Heart right ventricle (tissue), 16 donors: Measurements from ENCODE around the gene FBLN2. TPM values are rescaled to one million over a fixed set of nuclear protein-coding genes. Genes with fewer than 3 reads are reported as not detected.

Source experiments
- ATAC-seq, 8 donors: fragments of 200-7000 bp; cut with Tn5 transposase; one replicate each; pipeline ENCODE4 v1.9.1; 2020; ENCODE audit warnings: mild to moderate bottlenecking in 8 of 8, moderate library complexity in 8 of 8, moderate number of reproducible peaks in 1 of 8
- DNase-seq, 2 donors: peaks; one replicate each; pipeline ENCODE4 v3.0.0-alpha.2; 2020
- H3K27ac ChIP-seq, 10 donors: fragments of 200-600 bp; sonication (generic) in 2 of 10; one replicate each; pipeline versions ENCODE4 v1.5.0 to v1.8.0; 2020 to 2022; ENCODE audit warnings: mild to moderate bottlenecking in 3 of 10
- H3K27me3 ChIP-seq, 7 donors: fragments of 200-600 bp; one replicate each; pipeline ENCODE4 v1.8.0; 2021 to 2022; ENCODE audit warnings: mild to moderate bottlenecking in 2 of 7
- H3K36me3 ChIP-seq, 9 donors: fragments of 200-600 bp; sonication (generic) in 1 of 9; one replicate each; pipeline versions ENCODE4 v1.5.0 to v1.8.0; 2020 to 2022; ENCODE audit warnings: mild to moderate bottlenecking in 2 of 9
- H3K4me1 ChIP-seq, 9 donors: fragments of 200-600 bp; sonication (generic) in 1 of 9; one replicate each; pipeline versions ENCODE4 v1.5.0 to v1.8.0; 2020 to 2022; ENCODE audit warnings: mild to moderate bottlenecking in 4 of 9
- H3K4me3 ChIP-seq, 10 donors: fragments of 200-600 bp; sonication (generic) in 2 of 10; one replicate each; pipeline versions ENCODE4 v1.5.0 to v1.8.0; 2020 to 2022; ENCODE audit warnings: mild to moderate bottlenecking in 7 of 10, moderate library complexity in 2 of 10
- H3K9me3 ChIP-seq, 11 donors: fragments of 200-600 bp in 10 of 11; sonication (generic) in 2 of 11; one replicate each; pipeline versions ENCODE4 v1.5.0 to v1.8.0; 2013 to 2022; ENCODE audit warnings: mild to moderate bottlenecking in 2 of 11, control low read depth in 1 of 11, moderate library complexity in 1 of 11
- WGBS, 2 donors: extraction: QIAGEN DNeasy Blood & Tissue Kit; methylation state at CpG; one replicate each; pipeline ENCODE4 v1.1.7; 2013; ENCODE audit warnings: inconsistent platforms in 1 of 2; 5-methylcytosine and 5-hydroxymethylcytosine counted together
- intact Hi-C, 10 donors: fragments of 100-400 bp; cut with DNase I; formaldehyde crosslinking; loops; one replicate each; pipeline versions ENCODE4 v1.11.1 to v1.14.2; 2022
- polyA plus RNA-seq, 2 donors: library from polyadenylated mRNA; stranded (reverse); fragments of 200-250 nt; gene quantifications; one replicate each; pipeline ENCODE4 v1.2.3, GENCODE V29; 2013
- total RNA-seq, 10 donors: library from RNA; stranded (reverse); fragmentation: NEBNext Ultra II Directional in 3 of 10; extraction: Animal tissue kit (Norgen Biotek cat#: 25700) in 3 of 10; gene quantifications; one replicate each; pipeline versions ENCODE4 v1.2.1 to v1.2.4, GENCODE V29; 2021 to 2023
- TF ChIP-seq, protein P1 (sequence below), 9 donors: fragments of 200-600 bp; sonication (generic) in 2 of 9; IDR thresholded peaks; one replicate each; pipeline versions ENCODE4 v1.5.0 to v1.8.0; 2021 to 2022; ENCODE audit warnings: antibody characterized with exemption in 9 of 9, mild to moderate bottlenecking in 5 of 9, moderate library complexity in 1 of 9
- donor health status: Arrhythmogenic right ventricular cardiomyopathy.
- donor health status: ischemic (EF 13 %, LVEDD 7.1; RV severe dilation, severe dysfunction).
- donor health status: healthy with polysubstance abuse.
- donor health status: DM: no; HTN: yes; CAD: no.
- donor health status: DM: no; HTN: no; CAD: no.
- donor health status: ischemic (EF 25% LVEDD 6.9; RV normal size, moderate dysfunction).
- donor health status: ischemic (EF 25% LVEDD 5.7; RV mildly dilated, moderate dysfunction).
- donor health status: healthy.
- donor health status: DM: yes; HTN: yes; CAD: no.
- donor health status: Ischemic cardiomyopathy.
- donor health status: ischemic (EF 35%, LVEDD 5.7; RV mildly dilated, moderate dysfunction).
- donor health status: nonischemic (EF 11% LVEDD 7.7; RV severe dilation, severe dysfunction).
- donor health status: DM: yes; HTN: yes; CAD: no.
- donor health status: PGD.
- donor health status: ischemic (EF 29% LVEDD 5.4; RV normal size, mild dysfunction).
- donor health status: nonischemic (EF 23%, LVEDD 6.1; RV moderate dilation, normal function).

Gene FBLN2
- total and polyA plus RNA-seq, 12 donors, result 20.7 to 78.9 (median 47.0) TPM

DNA sequence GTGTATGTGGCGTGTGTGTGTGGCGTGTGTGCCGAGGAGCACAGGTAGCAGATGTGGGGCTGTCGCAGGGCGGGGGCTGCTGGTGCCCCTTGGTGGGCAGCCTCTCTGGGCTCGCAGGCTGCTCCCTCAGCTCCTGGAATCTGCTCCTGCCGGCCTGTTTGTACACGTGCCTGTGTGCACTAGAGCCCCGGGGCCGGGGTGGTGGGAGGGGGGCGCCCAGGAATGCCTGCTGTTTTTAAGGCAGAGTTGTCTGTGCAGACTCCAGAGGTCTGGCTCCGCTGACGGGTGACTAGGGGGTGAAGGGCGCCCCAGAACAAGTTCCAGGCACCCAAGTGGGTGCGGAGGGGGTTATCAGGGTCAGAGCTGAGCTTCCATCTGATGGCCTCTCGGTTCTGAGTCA, 112.2 kb downstream of the FBLN2 start:
- TF ChIP-seq, protein P1, sequence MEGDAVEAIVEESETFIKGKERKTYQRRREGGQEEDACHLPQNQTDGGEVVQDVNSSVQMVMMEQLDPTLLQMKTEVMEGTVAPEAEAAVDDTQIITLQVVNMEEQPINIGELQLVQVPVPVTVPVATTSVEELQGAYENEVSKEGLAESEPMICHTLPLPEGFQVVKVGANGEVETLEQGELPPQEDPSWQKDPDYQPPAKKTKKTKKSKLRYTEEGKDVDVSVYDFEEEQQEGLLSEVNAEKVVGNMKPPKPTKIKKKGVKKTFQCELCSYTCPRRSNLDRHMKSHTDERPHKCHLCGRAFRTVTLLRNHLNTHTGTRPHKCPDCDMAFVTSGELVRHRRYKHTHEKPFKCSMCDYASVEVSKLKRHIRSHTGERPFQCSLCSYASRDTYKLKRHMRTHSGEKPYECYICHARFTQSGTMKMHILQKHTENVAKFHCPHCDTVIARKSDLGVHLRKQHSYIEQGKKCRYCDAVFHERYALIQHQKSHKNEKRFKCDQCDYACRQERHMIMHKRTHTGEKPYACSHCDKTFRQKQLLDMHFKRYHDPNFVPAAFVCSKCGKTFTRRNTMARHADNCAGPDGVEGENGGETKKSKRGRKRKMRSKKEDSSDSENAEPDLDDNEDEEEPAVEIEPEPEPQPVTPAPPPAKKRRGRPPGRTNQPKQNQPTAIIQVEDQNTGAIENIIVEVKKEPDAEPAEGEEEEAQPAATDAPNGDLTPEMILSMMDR (IDR thresholded peaks at IDR 0.05), result no peak
- DNase-seq (no peak), ATAC-seq (no peak)
- peaks cover 0 to 6% (median 0%) of the 10 kb centered on the region in 9 donors for H3K4me1 ChIP-seq
- intact Hi-C loops, result no loop called here
- 76 to 82% methylated on average over 16 of the region's 16 CpGs for WGBS, 2 donors
- no peak overlapping the region for H3K27ac ChIP-seq
- no peaks in the 10 kb centered on the region for H3K9me3 ChIP-seq
- peaks cover 0 to 67% (median 40%) of the 10 kb centered on the region in 7 donors for H3K27me3 ChIP-seq
- no peaks in the 10 kb centered on the region for H3K36me3 ChIP-seq
- H3K4me3 ChIP-seq, result no peak overlapping the region

DNA sequence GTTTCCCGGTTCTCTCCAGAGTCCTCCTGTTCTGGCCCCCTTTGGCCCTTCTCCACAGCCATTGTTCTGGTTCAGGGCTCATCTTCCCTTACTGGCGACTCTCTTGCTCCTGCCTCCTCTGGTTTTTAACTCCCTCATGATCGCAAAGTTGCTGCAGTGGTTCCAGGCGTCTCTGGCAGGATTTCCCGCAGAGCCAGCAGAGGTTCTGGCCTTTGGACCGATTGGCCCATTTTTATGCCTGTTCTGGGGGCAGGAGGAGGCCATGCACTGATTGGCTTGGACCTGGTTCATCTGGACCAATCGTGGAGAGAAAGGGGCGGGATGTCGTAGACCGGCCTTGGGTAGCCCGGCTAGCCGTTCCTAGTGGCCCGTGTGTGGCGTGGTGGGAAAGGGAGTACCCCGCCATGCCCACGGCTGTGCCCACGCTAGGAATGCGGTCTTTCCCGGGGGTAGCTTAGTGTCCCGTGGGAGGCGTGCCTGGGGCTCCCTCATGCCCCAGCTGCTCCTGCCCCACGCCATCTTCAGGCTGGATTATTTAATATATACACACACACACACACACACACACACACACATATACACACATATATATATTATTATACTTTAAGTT, 113.4 kb downstream of the FBLN2 start:
- Histone ChIP-seq H3K4me3 (no peak overlapping the region), H3K36me3 (no peaks in the 10 kb centered on the region), H3K9me3 (no peaks in the 10 kb centered on the region), H3K4me1 (peaks cover 0 to 6% (median 0%) of the 10 kb centered on the region in 9 donors), H3K27ac (no peak overlapping the region), H3K27me3 (peaks cover 0 to 73% (median 48%) of the 10 kb centered on the region in 7 donors)
- ATAC-seq, result no peak
- 87 to 90% methylated on average over 22 of the region's 22 CpGs for WGBS, 2 donors
- intact Hi-C loops, result no loop called here
- DNase-seq, result no peak
- TF ChIP-seq, protein P1 (IDR thresholded peaks at IDR 0.05), result no peak

DNA sequence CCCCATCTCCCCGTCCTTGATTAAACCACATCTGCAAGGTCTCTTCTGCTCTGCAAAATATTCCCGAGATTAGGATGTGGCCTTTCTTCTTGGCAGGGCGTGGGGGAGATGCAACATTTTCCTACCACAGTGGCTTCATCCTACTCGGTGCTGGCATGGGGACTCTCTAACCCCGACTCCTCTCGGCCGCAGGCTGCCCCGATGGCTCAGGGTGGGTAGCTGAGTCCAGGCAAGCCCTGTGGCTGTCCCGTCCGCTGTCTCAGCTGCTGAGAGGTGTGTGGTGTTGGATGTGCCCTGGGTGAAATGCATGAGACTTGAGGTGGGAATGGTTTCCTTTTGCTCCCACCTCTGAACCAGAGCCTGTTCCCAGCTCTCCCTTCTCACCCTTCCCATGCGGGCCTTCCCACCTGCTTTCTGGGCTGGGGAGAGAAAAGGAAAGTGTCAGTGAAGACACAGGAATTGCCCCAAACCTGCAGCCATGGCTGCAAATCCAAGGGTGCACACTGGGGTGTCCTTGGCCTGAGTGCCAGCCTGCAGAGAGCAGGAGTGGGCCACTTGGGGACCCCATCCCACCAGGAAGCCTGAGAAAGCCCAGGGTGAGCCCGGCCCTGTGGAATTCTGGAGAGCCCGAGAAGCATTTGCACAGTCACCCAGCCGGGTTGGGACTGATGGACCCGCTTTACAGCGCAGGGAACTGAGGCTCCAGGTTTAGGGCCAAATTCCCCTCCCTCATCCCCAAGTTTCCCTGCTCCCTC, 115.0 kb downstream of the FBLN2 start:
- TF ChIP-seq, protein P1 (IDR thresholded peaks at IDR 0.05), result no peak
- intact Hi-C loops, result no loop called here
- WGBS, 2 donors, result 76 to 85% methylated on average over 14 to 16 of the region's 16 CpGs
- DNase-seq (no peak), ATAC-seq (no peak)
- H3K27ac ChIP-seq, result no peak overlapping the region
- no peak overlapping the region for H3K4me3 ChIP-seq
- no peaks in the 10 kb centered on the region for H3K36me3 ChIP-seq
- no peaks in the 10 kb centered on the region for H3K9me3 ChIP-seq
- H3K27me3 ChIP-seq, result peaks cover 0 to 72% (median 54%) of the 10 kb centered on the region in 7 donors
- H3K4me1 ChIP-seq, result no peaks in the 10 kb centered on the region

DNA sequence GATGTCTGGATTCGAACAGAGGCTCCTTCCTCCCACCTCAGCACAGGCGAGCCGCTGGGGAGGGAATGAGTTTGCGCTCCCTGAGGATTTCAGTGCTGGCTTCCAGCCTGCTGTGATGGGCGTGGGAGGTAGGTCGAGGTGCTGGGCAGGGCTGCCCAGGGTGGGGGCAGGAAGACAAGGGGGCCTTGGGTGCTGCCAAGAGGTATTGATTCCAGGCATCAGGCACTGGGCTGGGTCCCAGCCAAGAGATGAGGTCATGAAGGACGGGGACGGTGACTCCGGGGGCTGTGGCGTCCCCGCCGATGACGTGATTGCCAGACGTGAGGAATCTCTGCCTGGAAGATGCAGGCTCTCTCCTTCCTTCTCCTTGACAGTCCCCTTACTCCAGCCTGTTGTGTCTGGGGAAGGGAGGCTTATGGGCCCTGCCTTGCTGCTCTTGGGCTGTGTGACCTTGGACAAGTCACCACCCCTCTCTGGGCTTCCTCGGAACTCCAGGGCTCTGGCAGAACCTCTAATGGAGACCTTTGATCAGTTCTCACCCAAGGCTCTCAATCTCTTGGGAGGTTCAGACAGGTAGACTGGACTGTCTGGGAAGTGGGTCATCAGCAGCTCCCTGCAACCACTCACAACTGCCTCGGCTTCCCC, 116.8 kb downstream of the FBLN2 start:
- Histone ChIP-seq H3K27me3 (peaks cover 0 to 72% (median 55%) of the 10 kb centered on the region in 7 donors), H3K9me3 (no peaks in the 10 kb centered on the region), H3K36me3 (no peaks in the 10 kb centered on the region), H3K4me1 (no peaks in the 10 kb centered on the region), H3K27ac (no peak overlapping the region), H3K4me3 (no peak overlapping the region)
- TF ChIP-seq, protein P1 (IDR thresholded peaks at IDR 0.05), result no peak
- ATAC-seq, result no peak
- intact Hi-C loops, result no loop called here
- DNase-seq, result no peak
- WGBS, 2 donors, result 43 to 58% methylated on average over 16 of the region's 16 CpGs
